CD1c-positive myeloid dendritic cell (primary cell): ENCODE results near the gene WNT2.
"Not testable (repeated sequence)": the region's sequence is repeated elsewhere in the genome, so short reads cannot be mapped to it uniquely, and the experiment has no call there.

ENCODE experiments used
- DNase-seq: peaks from one replicate; pipeline ENCODE4 v3.0.0-alpha.2; 2016; ENCODE audit errors: extremely low spot score

Gene WNT2

GRCh38 chr7:117308891-117309290 is 14.0 kb downstream of the WNT2 start:
- DNase-seq = no peak

GRCh38 chr7:117302396-117302795 is 20.5 kb downstream of the WNT2 start:
- DNase-seq = no peak

- not testable (repeated sequence) for DNase-seq
Observed at GRCh38 chr7:117300506-117300905, 22.4 kb downstream of the WNT2 start.

- DNase-seq = no peak
Observed at GRCh38 chr7:117297606-117298005, 25.3 kb downstream of the WNT2 start.

GRCh38 chr7:117296066-117296465 is 26.8 kb downstream of the WNT2 start:
- no peak for DNase-seq

GRCh38 chr7:117285826-117286225 is 37.0 kb downstream of the WNT2 start:
- no peak for DNase-seq

GRCh38 chr7:117284692-117285091 is 38.2 kb downstream of the WNT2 start:
- DNase-seq = no peak

GRCh38 chr7:117283779-117284178 is 39.1 kb downstream of the WNT2 start:
- DNase-seq = no peak

- no peak for DNase-seq
Observed at GRCh38 chr7:117283371-117283770, 39.5 kb downstream of the WNT2 start.

- DNase-seq = no peak
Observed at GRCh38 chr7:117282239-117282812, 40.5 kb downstream of the WNT2 start.

- DNase-seq = no peak
Observed at GRCh38 chr7:117281562-117281961, 41.3 kb downstream of the WNT2 start.

GRCh38 chr7:117279931-117280557 is 42.8 kb downstream of the WNT2 start:
- no peak for DNase-seq

GRCh38 chr7:117279203-117279602 is 43.7 kb downstream of the WNT2 start:
- DNase-seq = no peak

GRCh38 chr7:117278040-117278439 is 44.8 kb downstream of the WNT2 start:
- no peak for DNase-seq

- no peak for DNase-seq
Observed at GRCh38 chr7:117277576-117277975, 45.3 kb downstream of the WNT2 start.

- no peak for DNase-seq
Observed at GRCh38 chr7:117274951-117275350, 47.9 kb downstream of the WNT2 start.

- no peak for DNase-seq
Observed at GRCh38 chr7:117273814-117274225, 49.0 kb downstream of the WNT2 start.

- DNase-seq = no peak
Observed at GRCh38 chr7:117273325-117273724, 49.5 kb downstream of the WNT2 start.

- DNase-seq = no peak
Observed at GRCh38 chr7:117272017-117272759, 50.7 kb downstream of the WNT2 start.

- DNase-seq = no peak
Observed at GRCh38 chr7:117271566-117271965, 51.3 kb downstream of the WNT2 start.

GRCh38 chr7:117270371-117270770 is 52.5 kb downstream of the WNT2 start:
- no peak for DNase-seq

- DNase-seq = no peak
Observed at GRCh38 chr7:117269886-117270285, 53.0 kb downstream of the WNT2 start.

- DNase-seq = no peak
Observed at GRCh38 chr7:117269417-117269816, 53.4 kb downstream of the WNT2 start.
